ENCODE data around the gene HOXD4.

- TF ChIP-seq CTCF (IDR thresholded peaks at IDR 0.05) (no peak), POLR2A (IDR thresholded peaks at IDR 0.05) (no peak)
These were observed 14.1 kb upstream of the HOXD4 start for GRCh38 chr2:176137252-176137580.

Measured in Peyer's patch (tissue), 4 donors.